ENCODE measurements around the gene BLID.

The BLID gene

DNA sequence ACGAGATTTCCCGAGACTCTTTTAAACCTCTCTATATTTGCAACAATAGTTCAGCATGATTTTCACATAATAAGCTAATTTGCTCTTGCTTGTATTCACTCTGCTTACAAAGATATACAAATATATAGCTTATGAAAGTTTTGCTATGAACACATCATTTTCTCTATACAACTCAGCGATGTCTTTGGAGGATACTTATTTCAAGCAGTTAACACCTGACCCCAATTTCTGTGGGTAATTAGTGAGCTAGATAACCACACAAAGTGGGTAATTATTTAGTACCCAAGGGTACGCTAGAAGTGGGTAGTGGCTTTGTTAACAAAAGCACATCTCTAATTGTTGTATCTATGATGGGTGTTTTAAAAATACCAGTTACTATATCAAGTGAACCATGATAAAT lies 12.3 kb downstream of the BLID start:
- DNase-seq, result no peak

DNA sequence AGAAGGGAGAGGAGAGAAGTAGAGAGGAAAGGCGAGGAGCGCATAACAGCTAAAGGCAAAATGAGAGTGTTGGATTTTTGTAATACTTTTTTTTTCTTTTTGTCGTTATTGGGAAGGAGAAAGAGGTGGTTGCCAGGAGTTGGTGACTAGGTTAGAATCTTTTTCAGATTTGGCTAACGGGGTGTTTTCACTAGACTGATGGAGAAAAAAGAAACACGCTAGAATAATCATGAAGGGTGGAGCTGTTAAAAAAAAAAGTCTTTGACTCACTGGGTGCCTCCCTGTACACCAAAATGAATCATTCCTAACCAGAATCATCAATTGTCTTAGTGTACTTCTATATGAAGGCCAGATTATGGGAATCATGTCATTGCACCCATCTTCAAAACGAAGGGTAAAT lies 12.7 kb downstream of the BLID start:
- no peak for DNase-seq

DNA sequence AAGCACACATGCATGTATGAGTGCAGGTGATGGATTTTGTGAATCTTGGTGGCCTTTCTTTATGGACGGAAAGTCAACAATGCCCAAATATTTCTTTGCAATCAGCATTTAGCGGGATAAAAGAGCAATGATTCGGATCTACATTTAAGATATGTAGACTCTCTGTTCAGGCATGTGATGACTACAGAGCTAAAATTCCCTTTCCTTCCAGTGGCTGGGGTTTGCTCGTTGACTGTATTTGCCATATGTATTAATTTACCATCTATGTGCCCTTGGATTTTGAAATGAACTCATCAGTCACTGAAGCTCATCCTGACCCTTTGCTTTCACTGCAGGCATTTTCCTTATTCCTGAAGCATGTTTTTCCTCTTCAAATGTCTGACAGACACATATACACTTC lies 13.6 kb downstream of the BLID start:
- no peak for DNase-seq

DNA sequence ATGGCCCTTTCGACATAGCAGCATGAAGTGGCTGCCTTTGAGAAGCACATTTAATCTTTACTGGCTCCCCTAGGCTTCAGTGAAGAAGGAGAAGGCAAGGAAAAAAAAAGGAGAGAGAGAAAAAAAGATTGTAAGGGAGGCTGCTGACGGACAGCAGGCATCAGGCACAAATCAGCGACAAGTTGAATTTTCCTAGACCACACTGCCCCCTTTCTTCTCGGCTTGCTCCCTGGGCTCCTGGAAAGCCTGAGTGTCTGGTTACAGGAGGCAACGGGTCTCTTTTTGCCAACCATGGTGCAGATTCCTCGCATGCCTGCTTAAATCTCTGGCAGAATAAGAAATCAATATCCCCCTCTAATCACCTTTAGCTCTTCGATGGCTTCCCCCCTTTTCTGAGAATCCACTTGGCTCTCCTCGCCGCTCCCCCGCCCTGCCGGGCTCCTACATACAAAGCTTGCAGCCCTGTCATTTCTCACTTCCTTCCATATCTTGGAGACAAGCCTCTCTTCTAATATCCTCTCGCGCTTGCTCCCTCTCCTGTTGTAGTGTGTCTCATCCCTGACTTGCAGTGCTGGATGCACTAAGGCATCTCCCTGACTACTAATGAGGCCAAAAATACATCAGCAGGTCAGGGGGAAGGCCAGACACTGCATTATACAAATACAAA lies 14.3 kb downstream of the BLID start:
- no peak for DNase-seq

DNA sequence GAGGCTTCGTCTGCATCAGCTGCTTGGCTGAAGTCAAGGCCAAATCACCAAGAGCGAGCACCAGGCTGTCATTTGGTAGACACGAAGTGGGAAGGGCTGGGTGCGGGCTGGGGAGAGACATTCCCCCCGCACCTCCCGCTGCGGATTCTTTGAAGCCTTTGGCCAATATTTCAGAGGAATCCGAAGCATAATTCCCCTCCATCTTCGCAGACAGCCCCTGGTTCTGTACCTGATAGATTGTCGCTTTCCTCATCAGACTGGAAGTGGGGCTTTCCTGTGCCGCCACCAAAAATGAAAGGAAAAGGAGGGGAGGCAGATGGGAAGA lies 15.3 kb downstream of the BLID start:
- DNase-seq, result no peak

DNA sequence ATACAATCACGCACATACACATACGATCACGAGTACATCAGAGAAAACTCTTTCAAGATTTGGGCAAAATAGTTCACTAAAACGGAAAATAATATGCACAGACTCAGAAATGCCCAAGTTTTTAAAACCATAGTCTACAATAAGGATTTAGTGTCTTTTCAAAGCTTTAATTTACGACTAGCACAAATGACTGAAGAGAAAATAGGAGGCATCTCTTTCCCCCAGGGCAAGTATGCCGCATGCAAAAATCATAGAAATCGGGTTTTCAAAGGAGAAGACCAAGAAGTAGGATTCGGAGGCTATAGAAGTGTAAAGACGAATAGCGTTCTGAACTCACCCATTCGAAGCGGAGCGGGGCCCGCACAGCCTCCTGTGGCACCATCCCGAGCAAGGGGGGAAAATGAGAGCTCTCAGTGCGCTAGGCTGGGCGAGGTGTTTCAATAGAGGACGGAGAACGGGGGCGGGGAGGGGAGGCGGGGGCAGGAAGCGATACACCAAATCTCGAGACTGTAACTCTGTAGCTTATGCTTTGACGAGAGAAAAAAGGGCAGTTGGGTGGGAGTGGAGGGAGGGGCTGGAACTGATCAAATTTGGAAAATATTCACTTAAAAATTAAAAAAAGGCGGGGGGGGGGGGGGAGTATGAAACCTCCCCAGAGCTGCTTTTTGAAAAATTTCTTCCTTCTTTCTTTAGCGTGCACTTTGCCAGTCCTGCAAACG lies 15.8 kb downstream of the BLID start:
- no peak for DNase-seq

DNA sequence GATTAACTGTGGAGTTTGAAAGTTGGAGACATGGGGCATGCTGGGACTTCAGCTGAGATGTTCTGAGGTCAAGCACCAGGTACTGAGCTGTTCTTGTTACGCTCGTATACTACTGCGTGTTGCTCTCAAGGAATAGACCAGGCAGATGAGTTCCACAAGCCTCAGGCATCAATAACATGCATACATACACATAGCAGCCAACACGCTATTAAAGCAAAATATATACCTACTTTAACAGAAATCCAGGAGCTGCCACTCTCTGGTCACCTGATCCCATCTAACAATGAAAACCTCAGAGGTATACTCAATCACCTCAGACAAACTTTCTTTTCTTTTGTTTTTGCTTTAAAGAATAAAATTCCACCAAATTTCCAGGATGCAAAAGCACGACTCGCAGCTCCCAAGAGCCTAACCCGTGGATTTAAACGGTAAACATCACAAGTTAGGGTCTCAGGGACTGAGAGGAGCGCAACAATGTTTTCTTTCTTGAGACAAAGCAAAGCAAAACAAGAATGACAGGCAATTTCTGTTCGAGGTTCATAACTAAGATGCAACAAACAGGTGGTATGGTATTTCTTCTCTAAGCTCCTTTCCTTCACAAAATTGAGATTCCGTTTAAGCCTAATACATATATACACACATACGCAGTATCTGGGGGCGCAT lies 16.5 kb downstream of the BLID start:
- no peak for DNase-seq

DNA sequence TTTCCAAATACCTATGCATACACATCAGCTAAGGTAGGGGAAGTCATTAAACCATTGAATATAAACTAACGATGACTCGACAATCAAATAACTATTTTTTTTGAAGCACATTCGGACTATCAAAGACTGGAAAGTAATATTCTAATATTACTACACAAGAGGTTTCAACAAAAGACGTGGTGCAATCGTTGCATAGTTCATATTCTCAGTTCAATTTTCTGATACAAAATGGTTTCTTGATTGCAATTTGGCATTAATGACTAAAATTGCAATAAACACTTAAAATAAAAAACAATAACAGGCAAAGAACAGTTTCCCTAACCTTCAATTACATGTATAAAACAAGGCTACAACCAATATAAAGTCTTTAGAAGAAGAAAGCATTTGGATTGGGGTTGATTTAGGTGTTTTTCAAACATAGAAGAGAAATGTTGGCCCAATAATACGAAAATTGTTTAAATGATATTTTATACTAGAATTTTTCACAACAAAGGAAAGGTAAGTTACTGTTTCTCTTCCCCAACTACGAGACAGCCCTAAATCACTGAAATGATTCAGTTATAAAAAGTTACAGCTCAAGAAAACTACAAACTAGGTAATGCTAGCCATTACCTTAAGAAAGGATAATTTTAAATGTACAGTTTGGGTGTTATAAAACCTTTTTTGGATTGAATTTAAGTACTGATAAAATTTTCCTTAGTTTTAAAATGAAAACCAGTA lies 17.6 kb downstream of the BLID start:
- DNase-seq, result no peak

DNA sequence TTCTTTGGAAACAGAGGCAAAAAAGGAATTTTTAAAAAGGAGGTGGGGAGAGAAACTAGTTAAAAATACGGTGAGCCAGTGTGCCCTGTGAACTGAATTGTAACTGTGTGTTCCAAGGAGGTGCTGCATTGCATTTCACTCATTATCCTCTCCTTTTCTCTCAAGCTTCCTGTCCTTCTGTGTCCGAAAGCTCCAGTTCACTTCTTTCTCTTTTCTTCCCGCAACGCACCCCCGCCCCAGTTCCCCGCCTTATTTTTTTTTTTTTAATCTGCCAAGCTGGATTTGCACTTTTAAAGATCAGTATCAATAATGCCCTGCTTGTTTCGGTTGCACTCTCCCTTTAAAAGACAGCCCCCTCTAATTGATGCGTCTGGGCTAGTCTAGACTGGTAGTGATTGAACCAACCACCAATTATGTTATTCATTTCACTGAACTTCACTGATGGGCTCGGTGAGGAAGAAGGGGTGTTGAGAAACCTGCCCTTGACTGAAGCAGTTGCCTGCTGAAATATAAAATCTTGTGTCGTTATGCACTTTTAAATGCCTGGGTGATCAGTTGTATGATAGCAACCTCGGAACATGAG lies 18.5 kb downstream of the BLID start:
- DNase-seq, result no peak

DNA sequence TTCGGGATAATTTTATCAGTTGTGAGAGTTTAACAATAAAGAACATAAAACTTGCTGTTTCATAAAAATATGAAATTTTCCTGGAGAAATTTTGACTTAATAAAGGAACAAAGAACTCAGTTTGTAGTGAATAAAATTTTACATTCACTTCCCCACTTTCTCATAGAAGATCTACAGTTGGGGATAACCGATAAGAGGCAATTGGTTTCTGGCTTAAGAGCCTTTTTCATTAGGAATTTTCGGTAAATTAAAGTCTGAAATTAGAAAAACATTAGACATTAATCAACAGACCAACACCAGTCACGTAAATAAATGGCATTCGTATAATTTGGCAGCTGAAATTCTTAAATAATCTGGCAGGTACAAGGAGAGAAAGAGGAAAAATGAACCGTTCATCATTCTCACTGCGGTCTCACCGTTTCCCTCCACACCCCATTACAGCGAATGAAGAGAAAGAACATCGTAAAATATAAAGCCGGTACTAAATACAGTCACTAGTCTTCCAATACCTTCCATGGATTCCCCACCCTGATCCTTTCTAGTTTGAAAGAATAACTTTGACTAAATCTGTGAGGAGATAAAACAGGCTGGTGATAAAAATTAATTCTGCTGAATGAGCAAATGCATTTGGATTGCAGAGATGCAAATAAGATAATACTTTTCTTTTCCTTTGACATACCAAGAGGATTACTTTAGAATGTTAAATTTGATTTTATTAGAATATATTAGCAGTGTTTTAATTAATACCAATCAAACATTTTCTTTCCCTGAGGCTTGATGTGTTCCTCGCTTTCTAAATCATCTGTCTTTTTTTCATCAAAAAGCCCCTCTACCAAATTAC lies 19.5 kb downstream of the BLID start:
- no peak for DNase-seq

DNA sequence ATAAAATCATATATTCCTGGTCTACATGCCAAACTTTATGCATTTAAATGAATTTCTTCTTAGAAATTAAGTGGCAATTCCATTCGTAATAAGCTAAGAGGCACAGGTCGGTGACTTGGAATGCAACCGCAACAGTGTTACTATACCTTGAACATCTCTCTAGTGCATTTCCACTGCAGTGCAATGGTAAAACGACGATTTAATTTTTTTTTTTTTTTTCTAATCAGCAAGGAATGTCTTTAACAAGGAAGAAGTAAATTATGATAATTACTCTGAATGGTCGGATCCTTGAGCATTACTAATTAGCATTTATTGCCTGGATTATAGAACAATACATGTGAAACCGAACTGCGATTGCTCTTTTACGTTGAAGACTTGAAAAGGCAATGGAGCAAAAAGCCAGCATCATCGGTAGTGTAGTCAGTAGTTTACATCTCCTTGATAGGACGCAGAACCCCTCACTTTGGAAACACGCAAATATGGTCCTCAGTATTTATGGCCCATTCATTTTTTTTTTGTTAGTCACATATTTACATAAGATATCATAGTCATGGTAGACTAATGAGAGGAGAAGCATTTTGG lies 20.2 kb downstream of the BLID start:
- DNase-seq, result no peak

DNA sequence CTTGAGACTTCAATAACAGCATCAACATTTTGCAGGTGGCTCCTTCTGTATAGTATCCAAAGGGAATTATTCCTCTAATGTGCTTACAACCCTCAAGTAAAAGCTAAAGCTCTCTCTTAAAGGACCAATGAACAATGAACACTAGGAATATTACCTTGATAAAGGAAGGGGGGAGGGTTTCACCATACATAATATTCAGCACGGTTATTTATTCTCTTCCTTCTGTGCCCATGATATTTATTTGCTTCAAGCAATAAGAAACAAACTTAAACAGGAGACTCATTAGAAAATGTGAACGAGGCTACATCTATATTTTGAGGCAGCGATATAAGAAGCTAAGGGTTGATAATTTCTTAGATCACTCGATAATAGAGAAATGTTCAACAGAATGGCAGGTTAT lies 21.2 kb downstream of the BLID start:
- no peak for DNase-seq

DNA sequence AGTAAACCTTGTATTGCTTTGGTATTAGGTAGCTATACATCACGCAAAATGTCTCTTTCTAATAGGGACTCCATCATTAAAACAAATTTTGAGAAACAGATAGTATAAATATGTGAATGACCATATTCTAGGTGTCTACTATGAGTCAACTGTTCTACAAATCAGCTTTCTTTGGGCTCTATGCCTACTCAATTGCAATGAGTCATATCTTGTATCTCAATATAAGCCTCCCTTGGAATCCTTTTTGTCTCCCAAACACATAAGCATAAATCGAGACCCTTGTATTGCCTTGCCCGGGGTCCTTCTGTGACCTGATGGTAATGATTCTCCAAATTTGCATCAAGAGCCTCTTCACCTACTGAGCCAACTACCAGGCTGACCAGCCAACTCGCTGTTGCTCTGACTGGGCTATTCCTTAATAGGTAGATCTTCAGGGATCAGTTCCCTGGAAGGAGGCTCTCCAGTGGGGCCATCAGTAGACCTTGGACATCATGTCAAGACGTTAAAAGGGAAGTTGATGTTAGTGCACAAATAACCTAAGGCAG lies 22.2 kb downstream of the BLID start:
- DNase-seq, result no peak

DNA sequence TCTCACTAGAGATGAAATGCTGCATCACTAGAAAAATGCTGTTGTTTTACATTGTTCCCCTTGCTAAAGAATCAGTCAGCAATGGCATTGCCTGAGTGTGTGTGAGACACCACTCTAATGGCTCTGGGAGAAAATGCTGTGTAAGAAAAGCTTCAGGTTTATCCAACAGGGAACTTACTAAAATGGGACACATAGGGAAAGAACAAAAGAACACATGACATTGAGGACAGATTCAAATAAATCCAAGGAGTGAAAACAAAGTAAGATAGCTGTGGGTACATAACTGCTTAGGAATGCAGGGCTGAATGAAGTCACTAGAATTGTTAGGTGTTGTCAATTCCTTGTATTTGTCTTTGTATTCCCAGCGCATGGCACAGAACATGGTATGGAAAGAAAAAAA lies 24.2 kb downstream of the BLID start:
- DNase-seq, result no peak

DNA sequence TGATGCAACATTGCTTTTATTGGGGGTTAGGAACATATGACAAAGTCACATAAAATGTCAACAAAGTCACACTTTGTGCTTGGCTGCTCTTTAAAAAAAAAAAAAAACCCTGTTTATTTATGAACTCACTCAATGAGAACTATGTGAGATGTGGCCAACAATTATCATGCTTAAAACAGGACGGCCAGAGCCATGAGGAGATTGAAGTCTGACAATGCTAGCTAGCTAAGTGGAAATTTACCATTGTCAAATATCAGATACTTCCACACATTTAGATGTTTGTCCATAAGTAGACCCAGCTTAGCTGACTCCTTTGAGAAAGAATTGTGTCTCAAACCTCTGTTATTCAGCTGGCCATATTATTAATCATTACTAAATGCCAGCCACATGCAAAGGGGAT lies 26.9 kb downstream of the BLID start:
- no peak for DNase-seq

DNA sequence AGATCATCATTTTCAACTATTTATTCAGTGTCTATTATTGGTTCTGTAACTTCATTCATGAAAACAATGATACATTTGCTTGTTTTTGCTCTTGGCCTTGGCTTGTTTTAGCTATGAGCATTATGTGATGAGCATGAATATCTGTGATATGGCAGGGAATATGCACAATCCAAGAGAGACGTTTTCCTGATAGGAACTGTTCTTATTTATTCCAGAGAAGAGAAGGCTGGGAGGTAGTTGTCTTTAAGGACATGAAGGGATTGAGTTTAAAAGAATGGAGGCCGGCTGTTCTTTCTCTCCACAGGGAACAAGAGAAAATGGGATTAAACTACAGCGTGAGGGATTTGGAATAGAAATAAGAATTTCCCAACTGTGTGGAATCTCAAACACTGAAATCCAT lies 30.3 kb downstream of the BLID start:
- DNase-seq, result no peak

DNA sequence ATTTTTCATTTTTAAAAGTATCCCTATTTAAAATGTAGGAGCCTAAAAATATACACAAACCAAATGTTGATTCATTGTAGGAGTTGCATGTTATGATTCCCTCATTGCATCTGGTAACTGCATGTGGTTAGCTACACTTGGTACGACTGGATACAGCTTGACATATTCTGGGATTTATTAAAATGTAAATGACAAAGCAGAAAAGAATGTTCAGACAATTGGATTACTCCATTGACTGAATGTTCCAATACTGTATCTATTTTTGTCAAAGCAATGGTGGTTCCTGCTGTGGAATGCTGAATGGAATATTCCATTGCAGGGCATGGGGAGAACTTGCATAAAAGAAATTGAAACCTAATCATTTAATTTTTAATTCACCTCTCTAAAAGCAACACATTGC lies 30.8 kb downstream of the BLID start:
- DNase-seq, result no peak

DNA sequence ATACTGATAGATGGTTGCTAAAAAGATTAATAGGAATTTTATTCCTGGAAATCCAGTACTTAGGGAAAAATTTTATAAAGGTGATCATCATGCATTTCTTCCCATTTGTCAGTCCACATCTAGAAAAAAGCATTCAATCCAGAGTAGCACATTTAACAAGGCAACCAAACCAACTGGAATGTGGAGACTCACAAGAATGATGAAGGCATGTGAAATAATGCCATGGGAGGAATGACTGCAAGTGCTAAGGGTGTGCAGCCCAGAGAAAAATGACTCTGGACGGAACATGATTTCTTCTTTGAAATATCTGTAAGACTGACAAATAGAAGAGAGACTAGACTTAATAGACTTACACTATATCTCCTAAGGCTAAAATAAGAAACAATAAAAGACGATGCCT lies 33.8 kb downstream of the BLID start:
- no peak for DNase-seq

DNA sequence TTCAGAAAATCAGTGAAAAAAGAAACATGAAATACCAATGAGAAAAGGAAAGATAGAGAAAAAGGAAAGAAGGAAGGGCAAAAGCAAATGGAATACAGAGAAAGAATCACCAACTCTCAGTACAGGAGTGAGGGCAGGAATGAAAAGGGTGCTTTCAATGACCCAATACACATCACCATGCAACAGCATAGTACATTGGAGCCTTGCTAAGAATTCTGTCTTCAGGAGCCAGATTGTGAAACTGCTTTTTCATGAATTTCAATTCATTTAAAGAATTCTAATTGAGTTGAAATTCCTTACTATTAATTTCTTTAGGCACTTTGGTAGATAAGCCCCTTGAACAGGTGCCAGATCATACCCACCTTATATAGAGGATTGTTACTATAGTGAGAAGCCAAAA lies 34.9 kb downstream of the BLID start:
- no peak for DNase-seq

DNA sequence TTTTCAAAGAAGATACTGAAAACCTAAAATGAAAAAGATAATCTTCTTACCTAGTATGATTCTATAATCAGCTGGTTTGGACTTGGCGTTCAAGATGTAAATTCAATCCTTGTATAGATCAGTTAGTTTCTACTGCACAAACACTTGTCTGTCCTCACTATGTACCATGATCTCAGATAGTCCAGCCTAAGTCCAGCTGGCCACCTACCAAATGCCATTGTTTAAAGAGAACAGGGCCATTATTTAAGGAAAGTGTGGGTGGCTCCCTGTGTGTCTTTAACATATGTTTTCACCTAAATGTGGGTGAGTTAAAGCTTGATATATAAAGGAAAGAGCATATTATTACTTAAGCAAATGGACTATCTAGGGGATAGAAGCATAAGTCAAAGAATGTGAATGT lies 38.6 kb downstream of the BLID start:
- no peak for DNase-seq

DNA sequence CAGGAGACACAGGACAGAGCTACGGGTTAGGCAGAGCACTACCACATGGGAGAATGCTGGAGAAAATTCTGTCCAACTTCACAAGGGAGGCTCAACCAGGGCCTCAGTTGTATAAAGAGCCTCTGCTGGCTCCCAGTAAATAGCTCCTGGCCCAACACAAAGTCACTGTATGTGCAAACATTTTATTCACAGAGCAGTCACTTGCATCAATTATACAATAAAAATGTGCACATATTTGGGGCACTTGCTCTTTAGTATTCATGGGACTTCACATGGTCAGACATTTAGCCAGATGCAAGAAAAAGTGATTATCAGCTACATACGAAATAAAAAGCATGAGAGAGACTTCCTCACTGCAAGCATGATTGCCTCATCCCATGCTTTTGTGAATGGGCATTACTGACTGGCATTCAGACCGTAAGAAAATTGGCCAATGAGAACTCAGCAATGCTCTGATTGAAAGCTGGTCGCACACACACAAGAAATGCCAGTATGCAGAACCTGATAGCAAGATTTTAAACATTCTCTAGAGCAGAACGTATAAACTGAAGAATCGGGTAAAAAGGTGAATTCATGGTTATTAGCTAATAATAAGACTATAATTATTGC lies 39.4 kb downstream of the BLID start:
- DNase-seq, result no peak

DNA sequence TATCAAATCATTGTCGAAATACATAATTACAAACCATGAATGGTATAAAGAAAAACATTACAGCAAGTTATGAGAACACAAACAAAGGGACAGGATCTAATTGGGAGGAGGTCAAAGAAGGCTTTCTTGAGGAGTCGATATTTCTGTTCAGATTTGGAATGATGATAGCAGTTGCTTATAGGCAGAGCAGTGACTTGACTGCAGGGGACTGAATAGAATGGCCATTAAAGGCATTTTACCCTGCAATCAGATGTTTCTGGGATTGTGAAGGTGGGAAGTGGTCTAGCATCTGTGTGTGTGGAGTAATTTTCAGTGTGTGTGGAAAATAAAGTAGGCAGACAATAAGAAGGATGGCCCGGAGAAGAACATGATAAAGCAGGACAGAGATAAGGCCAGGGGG lies 41.0 kb downstream of the BLID start:
- no peak for DNase-seq
